GM12892 (cell line): ENCODE data around the gene RBX1. TPM values are rescaled to one million over a fixed set of nuclear protein-coding genes. Genes with fewer than 3 reads are reported as not detected.
"Not testable (repeated sequence)": the region's sequence is repeated elsewhere in the genome, so short reads cannot be mapped to it uniquely, and the experiment has no call there.

ENCODE experiments used
- DNase-seq: peaks from one replicate; pipeline ENCODE4 v3.0.0; 2011; ENCODE audit not compliant: insufficient read length
- FAIRE-seq: peaks from 2 replicates; lab custom pipeline; 2011; peaks lifted over from hg19 to GRCh38; lab: Jason Lieb, UNC
- POLR2A ChIP-seq: IDR thresholded peaks from 2 replicates; pipeline ENCODE4 v1.6.1; 2011; ENCODE audit warnings: low read depth, low read length, control low read depth
- POLR2AphosphoS5 ChIP-seq: IDR thresholded peaks from 2 replicates; pipeline ENCODE4 v1.6.1; 2011; ENCODE audit warnings: low read depth, low read length, control low read depth
- TAF1 ChIP-seq: IDR thresholded peaks from 2 replicates; pipeline ENCODE4 v1.6.1; 2011; ENCODE audit warnings: low read depth, mild to moderate bottlenecking, control low read depth, low read length, borderline replicate concordance
- polyA plus RNA-seq: library from polyadenylated mRNA; unstranded; fragments of >200 nt; gene quantifications from one replicate; pipeline ENCODE4 v1.2.1, GENCODE V29; 2012; ENCODE audit warnings: missing spikeins, inconsistent platforms; ENCODE audit not compliant: missing spikeins

RBX1 gene
- 146 TPM for polyA plus RNA-seq

- peak; percentile 100 for FAIRE-seq
- DNase-seq: peak; percentile 86
- TF ChIP-seq TAF1: peak; percentile 91
- TF ChIP-seq POLR2A: peak; percentile 95
- TF ChIP-seq POLR2AphosphoS5: peak; percentile 86
Observed at GRCh38 chr22:40950962-40951794, at the start of gene RBX1. Gene RBX1, plus strand, starts transcription at chr22:40951378. Its CDS starts 21 bp downstream, at chr22:40951399.

- DNase-seq: no peak
- no peak for TF ChIP-seq TAF1
- no peak for TF ChIP-seq POLR2AphosphoS5
- no peak for TF ChIP-seq POLR2A
- no peak for FAIRE-seq
Observed at GRCh38 chr22:40904101-40904500, 47.1 kb upstream of the RBX1 start.

GRCh38 chr22:40908895-40909294 is 42.3 kb upstream of the RBX1 start:
- FAIRE-seq: no peak

GRCh38 chr22:40911772-40912171 is 39.4 kb upstream of the RBX1 start:
- no peak for FAIRE-seq
- no peak for DNase-seq
- TF ChIP-seq POLR2AphosphoS5 (no peak), POLR2A (no peak), TAF1 (no peak)

More at GRCh38 chr22:40908895-40909294, 42.3 kb upstream of the RBX1 start:
- DNase-seq: no peak
- TF ChIP-seq TAF1: no peak
- no peak for TF ChIP-seq POLR2AphosphoS5
- TF ChIP-seq POLR2A: no peak

GRCh38 chr22:40912987-40913386 is 38.2 kb upstream of the RBX1 start:
- FAIRE-seq: not testable (repeated sequence)

GRCh38 chr22:40919446-40919845 is 31.7 kb upstream of the RBX1 start:
- FAIRE-seq: no peak
- TF ChIP-seq TAF1 (no peak), POLR2A (no peak), POLR2AphosphoS5 (no peak)
- DNase-seq: no peak

More at GRCh38 chr22:40912987-40913386, 38.2 kb upstream of the RBX1 start:
- DNase-seq: not testable (repeated sequence)

GRCh38 chr22:40920526-40920925 is 30.7 kb upstream of the RBX1 start:
- DNase-seq: no peak
- no peak for FAIRE-seq
- TF ChIP-seq TAF1 (no peak), POLR2A (no peak), POLR2AphosphoS5 (no peak)

- TF ChIP-seq TAF1 (no peak), POLR2A (no peak), POLR2AphosphoS5 (no peak)
- DNase-seq (no peak), FAIRE-seq (peak; percentile 67)
Observed at GRCh38 chr22:40922484-40923303, 28.5 kb upstream of the RBX1 start.

GRCh38 chr22:40928657-40929056 is 22.5 kb upstream of the RBX1 start:
- no peak for DNase-seq
- no peak for FAIRE-seq
- TF ChIP-seq TAF1 (no peak), POLR2A (no peak), POLR2AphosphoS5 (no peak)

- FAIRE-seq: no peak
- DNase-seq: no peak
- TF ChIP-seq TAF1: no peak
- no peak for TF ChIP-seq POLR2A
- TF ChIP-seq POLR2AphosphoS5: no peak
Observed at GRCh38 chr22:40932396-40932795, 18.8 kb upstream of the RBX1 start.

- DNase-seq: no peak
- FAIRE-seq: peak; percentile 60
- no peak for TF ChIP-seq TAF1
- no peak for TF ChIP-seq POLR2AphosphoS5
- TF ChIP-seq POLR2A: no peak
Observed at GRCh38 chr22:40939202-40939601, 12.0 kb upstream of the RBX1 start.

- no peak for DNase-seq
- TF ChIP-seq POLR2AphosphoS5 (0 out of 2 replicates have a peak, but pooled peaks have one; percentile 51), POLR2A (peak; percentile 40; the same call in 1 of the 2 replicates), TAF1 (peak; percentile 59; the same call in 1 of the 2 replicates)
- FAIRE-seq: peak; percentile 84
Observed at GRCh38 chr22:40951795-40952605, 822 bp downstream of the RBX1 start.
